Adrenal gland (tissue), 12 donors: ENCODE measurements around the gene BMP8A. TPM values are rescaled to one million over a fixed set of nuclear protein-coding genes. Genes with fewer than 3 reads are reported as not detected.
"Not testable (repeated sequence)": the region's sequence is repeated elsewhere in the genome, so short reads cannot be mapped to it uniquely, and the experiment has no call there.

Source experiments
- DNase-seq, 7 donors: peaks; one replicate each; pipeline ENCODE4 v3.0.0-alpha.2; 2019 to 2020
- H3K27ac ChIP-seq, 5 donors: fragments of 200-600 bp; sonication (generic) in 4 of 5; 1 replicate in 3 of 5; 2 replicates in 2 of 5; pipeline versions ENCODE4 v1.5.1 to v1.8.0; 2016 to 2020; ENCODE audit warnings: mild to moderate bottlenecking in 1 of 5
- H3K27me3 ChIP-seq: fragments of 200-600 bp; 2 replicates; pipeline ENCODE4 v1.8.0; 2021
- H3K36me3 ChIP-seq, 2 donors: fragments of 200-600 bp; replicated peaks in 1 of 2; 1 replicate in 1 of 2; 2 replicates in 1 of 2; pipeline versions ENCODE4 v1.5.1 to v1.8.0; 2018 to 2022
- H3K4me1 ChIP-seq, 2 donors: fragments of 200-600 bp; replicated peaks in 1 of 2; 1 replicate in 1 of 2; 2 replicates in 1 of 2; pipeline versions ENCODE4 v1.5.1 to v1.8.0; 2018 to 2021
- H3K4me3 ChIP-seq, 4 donors: fragments of 200-600 bp; sonication (generic) in 3 of 4; one replicate each; pipeline ENCODE4 v1.5.1; 2016 to 2018
- H3K9me3 ChIP-seq, 3 donors: fragments of 200-600 bp; sonication (generic) in 1 of 3; replicated peaks in 1 of 3; 1 replicate in 2 of 3; 2 replicates in 1 of 3; pipeline versions ENCODE4 v1.5.1 to v1.8.0; 2016 to 2021
- POLR2A ChIP-seq, 2 donors: fragments of 450-650 bp; IDR thresholded peaks; one replicate each; pipeline ENCODE4 v1.6.1; 2017; ENCODE audit warnings: antibody characterized with exemption in 2 of 2, mild to moderate bottlenecking in 2 of 2, moderate library complexity in 1 of 2
- WGBS, 4 donors: extraction: QIAGEN DNeasy Blood & Tissue Kit in 2 of 4; methylation state at CpG; one replicate each; pipeline versions ENCODE4 v1.1.5 to v1.1.7; 2013 to 2017; 5-methylcytosine and 5-hydroxymethylcytosine counted together
- intact Hi-C, 2 donors: fragments of 100-400 bp; cut with DNase I; formaldehyde crosslinking; loops; one replicate each; pipeline versions ENCODE4 v1.14.1 to v1.15.0; 2022 to 2023
- polyA plus RNA-seq, 3 donors: library from polyadenylated mRNA; stranded (reverse); fragments of 200-250 nt in 2 of 3; fragments of 350-450 nt in 1 of 3; fragmentation: Illumina TruSeq in 1 of 3; extraction: RNeasy Lipid Tissue Mini Kit (QIAGEN cat#74804) in 1 of 3; gene quantifications; one replicate each; pipeline ENCODE4 v1.2.3, GENCODE V29; 2013 to 2014
- total RNA-seq, 9 donors: library from RNA; depleted of rRNA in 4 of 9; stranded (reverse); fragments of >200 nt in 4 of 9; fragments of 120-200 nt in 1 of 9; fragmentation: NEBNext Ultra II Directional in 1 of 9; extraction: Animal tissue kit (Norgen Biotek cat#: 25700) in 1 of 9; gene quantifications; one replicate each; pipeline versions ENCODE4 v1.1.0 to v1.2.4, GENCODE V29; 2013 to 2023
- TF ChIP-seq, protein P1 (sequence below), 6 experiments: fragments of 450-650 bp in 4 of 6; fragments of 200-600 bp in 2 of 6; sonication (generic) in 1 of 6; IDR thresholded peaks; 1 replicate in 5 of 6; 2 replicates in 1 of 6; pipeline versions ENCODE4 v1.5.1 to v1.8.0; 2016 to 2021; ENCODE audit warnings: antibody characterized with exemption in 6 of 6, mild to moderate bottlenecking in 2 of 6, moderate library complexity in 1 of 6
- donor health status: healthy with polysubstance abuse.
- donor health status: Bipolar disorder and iron deficiency.
- donor health status: DM: yes; HTN: yes; CAD: no.
- donor health status: DM: no; HTN: no; CAD: no.
- donor health status: DM: no; HTN: no; CAD: no.
- donor health status: DM: yes; HTN: yes; CAD: no.

The BMP8A gene
- total and polyA plus RNA-seq, 12 donors = 0.09 to 1.7 (median 0.55) TPM; not detected in 1

DNA sequence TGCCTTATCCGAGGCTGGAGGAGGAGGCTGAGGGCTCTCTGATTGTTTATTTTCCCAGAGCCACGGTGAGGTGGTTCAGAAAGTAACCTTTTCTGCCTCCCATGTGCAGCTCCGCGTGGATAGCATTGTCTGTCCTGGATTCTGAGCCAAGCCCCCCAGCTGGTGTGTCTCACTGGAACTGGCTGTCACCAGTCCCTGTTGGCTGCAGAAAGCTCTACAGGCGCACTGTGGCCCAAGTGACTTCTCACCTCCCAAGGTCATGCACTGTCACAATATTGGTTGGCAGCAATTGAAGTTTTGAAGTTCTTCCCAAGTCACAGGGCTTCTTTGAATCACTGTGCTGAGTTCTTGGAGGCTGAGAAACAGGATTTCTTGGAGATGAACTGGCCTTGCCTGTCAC is 8.2 kb downstream of the BMP8A start:
- Histone ChIP-seq H3K27me3 (no peaks in the 10 kb centered on the region), H3K4me3 (no peak overlapping the region), H3K4me1 (peaks cover 5 to 9% of the 10 kb centered on the region in 2 donors), H3K27ac (peak overlapping the region in 2 of 5 donors; percentile 44 to 55), H3K9me3 (no peaks in the 10 kb centered on the region), H3K36me3 (no peaks in the 10 kb centered on the region)
- intact Hi-C loops = no loop called here
- 33 to 50% (median 43%) methylated on average over 3 to 5 of the region's 5 CpGs for WGBS, 4 donors
- DNase-seq = peak; percentile 33 to 90 (median 80)
- TF ChIP-seq, protein P1, sequence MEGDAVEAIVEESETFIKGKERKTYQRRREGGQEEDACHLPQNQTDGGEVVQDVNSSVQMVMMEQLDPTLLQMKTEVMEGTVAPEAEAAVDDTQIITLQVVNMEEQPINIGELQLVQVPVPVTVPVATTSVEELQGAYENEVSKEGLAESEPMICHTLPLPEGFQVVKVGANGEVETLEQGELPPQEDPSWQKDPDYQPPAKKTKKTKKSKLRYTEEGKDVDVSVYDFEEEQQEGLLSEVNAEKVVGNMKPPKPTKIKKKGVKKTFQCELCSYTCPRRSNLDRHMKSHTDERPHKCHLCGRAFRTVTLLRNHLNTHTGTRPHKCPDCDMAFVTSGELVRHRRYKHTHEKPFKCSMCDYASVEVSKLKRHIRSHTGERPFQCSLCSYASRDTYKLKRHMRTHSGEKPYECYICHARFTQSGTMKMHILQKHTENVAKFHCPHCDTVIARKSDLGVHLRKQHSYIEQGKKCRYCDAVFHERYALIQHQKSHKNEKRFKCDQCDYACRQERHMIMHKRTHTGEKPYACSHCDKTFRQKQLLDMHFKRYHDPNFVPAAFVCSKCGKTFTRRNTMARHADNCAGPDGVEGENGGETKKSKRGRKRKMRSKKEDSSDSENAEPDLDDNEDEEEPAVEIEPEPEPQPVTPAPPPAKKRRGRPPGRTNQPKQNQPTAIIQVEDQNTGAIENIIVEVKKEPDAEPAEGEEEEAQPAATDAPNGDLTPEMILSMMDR (IDR thresholded peaks at IDR 0.05) = no peak
- no peak for TF ChIP-seq POLR2A (IDR thresholded peaks at IDR 0.05)

DNA sequence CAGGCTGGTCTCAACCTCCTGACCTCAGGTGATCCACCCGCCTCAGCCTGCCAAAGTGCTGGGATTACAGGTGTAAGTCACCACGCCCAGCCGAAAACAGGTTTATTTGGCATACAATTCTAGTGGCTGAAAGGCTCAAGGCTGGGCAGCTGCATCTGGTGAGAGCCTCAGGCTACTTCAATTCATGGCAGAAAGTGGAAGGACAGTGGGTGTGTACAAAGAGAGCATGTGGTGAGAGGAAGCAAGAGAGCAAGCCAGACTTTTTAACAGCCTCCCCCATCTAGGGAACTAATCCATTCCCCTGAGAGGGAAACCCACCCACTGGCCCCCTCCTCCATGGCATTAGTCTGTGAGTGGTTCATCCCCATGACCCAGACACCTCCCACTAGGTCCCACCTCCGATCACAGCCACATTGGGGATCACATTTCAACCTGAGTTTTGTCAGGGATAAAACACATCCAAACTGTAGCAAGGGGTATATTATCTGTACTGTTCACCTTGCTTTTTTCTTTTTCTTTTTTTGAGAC is 9.5 kb downstream of the BMP8A start:
- H3K9me3 ChIP-seq = no peaks in the 10 kb centered on the region
- no peak overlapping the region for H3K27ac ChIP-seq
- TF ChIP-seq POLR2A (IDR thresholded peaks at IDR 0.05) = no peak
- TF ChIP-seq, protein P1 (IDR thresholded peaks at IDR 0.05) = no peak
- peaks cover 5 to 9% of the 10 kb centered on the region in 2 donors for H3K4me1 ChIP-seq
- WGBS, 4 donors = 81 to 99% (median 88%) methylated on average over 4 of the region's 4 CpGs
- peak in 1 of 7 donors; percentile 14 for DNase-seq
- no peak overlapping the region for H3K4me3 ChIP-seq
- intact Hi-C loops = no loop called here
- no peaks in the 10 kb centered on the region for H3K36me3 ChIP-seq
- no peaks in the 10 kb centered on the region for H3K27me3 ChIP-seq

DNA sequence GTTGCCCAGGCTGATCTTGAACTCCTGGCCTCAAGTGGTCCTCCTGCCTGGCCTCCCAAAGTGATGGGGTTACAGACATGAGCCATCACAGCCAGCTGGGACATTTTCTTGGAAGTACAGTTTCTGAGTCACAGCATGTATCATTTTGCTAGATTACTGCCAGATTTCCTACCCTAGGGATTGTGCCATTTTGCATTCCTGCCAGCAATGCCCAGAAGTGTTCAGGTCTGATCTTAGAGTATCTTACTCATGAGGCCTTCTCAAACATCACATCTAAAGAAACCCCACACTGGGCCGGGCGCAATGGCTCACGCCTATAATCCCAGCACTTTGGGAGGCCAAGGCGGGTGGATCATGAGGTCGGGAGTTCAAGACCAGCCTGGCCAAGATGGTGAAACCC is 10.2 kb downstream of the BMP8A start:
- Histone ChIP-seq H3K4me1 (peaks cover 5 to 9% of the 10 kb centered on the region in 2 donors), H3K9me3 (no peaks in the 10 kb centered on the region), H3K36me3 (no peaks in the 10 kb centered on the region), H3K27me3 (no peaks in the 10 kb centered on the region), H3K27ac (no peak overlapping the region), H3K4me3 (no peak overlapping the region)
- TF ChIP-seq POLR2A (IDR thresholded peaks at IDR 0.05) = no peak
- TF ChIP-seq, protein P1 (IDR thresholded peaks at IDR 0.05) = no peak
- WGBS, 4 donors = 33 to 76% (median 68%) methylated on average over 3 to 5 of the region's 5 CpGs
- intact Hi-C loops = no loop called here
- peak in 6 of 7 donors; percentile 56 to 73 (median 70) for DNase-seq

DNA sequence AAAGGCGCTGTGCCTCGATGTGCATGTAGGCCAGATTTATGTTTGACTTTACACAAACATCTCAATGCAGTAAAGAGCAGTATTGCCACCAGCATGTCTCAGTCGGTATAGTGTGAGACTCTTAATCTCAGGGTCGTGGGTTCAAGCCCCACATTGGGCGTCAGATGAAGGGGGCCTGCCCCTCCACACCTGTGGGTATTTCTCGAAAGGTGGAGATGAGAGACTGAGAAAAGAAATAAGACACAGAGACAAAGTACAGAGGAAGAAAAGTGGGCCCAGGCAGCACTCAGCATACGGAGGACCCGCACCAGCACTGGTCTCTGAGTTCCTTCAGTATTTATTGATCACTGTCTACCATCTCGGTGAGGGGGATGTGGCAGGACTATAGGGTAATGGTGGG is 13.0 kb downstream of the BMP8A start:
- H3K4me1 ChIP-seq, H3K27ac ChIP-seq, intact Hi-C loops, H3K4me3 ChIP-seq, DNase-seq, H3K27me3 ChIP-seq, H3K9me3 ChIP-seq, H3K36me3 ChIP-seq: not testable (repeated sequence)
- WGBS, 4 donors = 78 to 83% (median 81%) methylated on average over 9 of the region's 9 CpGs

DNA sequence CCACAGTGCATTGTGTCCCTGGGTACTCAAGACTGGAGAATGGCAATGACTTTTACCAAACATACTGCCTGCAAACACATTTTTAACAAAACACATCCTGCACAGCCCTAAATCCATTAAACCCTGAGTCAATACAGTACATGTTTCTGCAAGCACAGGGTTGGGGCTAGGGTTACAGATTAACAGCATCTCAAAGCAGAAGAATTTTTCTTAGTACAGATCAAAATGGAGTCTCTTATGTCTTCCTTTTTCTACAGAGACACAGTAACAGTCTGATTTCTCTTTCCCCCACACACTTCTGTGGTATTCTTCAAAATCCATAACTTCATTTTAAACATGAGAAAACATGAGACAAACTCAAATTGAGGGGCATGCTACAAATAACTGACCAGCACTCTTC is 13.9 kb downstream of the BMP8A start:
- intact Hi-C loops = no loop called here
- H3K27me3 ChIP-seq = no peaks in the 10 kb centered on the region
- no peak overlapping the region for H3K4me3 ChIP-seq
- H3K36me3 ChIP-seq = no peaks in the 10 kb centered on the region
- no peaks in the 10 kb centered on the region for H3K4me1 ChIP-seq
- no peak overlapping the region for H3K27ac ChIP-seq
- no peaks in the 10 kb centered on the region for H3K9me3 ChIP-seq
- DNase-seq = no peak
- TF ChIP-seq, protein P1 (IDR thresholded peaks at IDR 0.05) = no peak
- no peak for TF ChIP-seq POLR2A (IDR thresholded peaks at IDR 0.05)
